Measurements from ENCODE around the gene P4HTM. TPM values are rescaled to one million over a fixed set of nuclear protein-coding genes. Genes with fewer than 3 reads are reported as not detected.

Gene P4HTM
- total RNA-seq, 3 donors from 2014 or later = 40.2 to 60.6 (median 41.4) TPM

DNA sequence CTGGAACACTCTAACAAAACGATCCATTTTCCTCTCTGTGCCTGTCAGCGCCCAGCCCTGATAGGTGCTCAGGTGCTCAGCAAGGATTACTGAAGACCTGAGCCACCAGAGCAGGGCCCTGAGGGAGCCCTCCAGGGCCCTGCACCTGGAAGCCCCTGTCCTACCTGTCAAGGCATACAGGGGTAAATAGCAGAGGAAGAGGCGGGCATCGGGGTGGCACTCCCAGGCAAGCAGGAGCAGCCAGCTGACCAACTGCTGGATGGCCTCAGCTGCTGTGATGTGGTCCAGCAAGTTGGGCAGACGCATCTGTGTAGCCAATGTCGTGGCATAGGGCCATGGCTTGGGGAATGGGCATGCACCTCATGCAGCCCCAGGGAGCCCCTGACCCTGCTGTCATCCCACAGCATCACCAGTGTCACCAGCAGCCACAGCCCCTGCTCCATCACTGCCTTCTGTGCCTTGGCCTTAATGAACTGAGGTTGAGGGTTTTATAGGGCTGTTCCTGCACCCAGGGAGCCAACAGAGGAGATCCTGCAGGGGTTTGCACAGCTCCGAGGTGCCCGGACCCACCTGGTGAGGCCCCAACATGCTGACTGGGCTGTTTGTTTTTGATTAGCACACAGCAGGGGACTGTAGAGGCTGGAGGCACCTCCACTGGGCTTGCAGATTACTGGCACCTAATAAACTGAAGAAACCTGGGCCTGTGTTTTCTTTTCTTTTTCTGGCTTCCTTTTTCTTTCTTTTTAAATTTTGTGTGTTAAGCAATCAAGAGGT is 9.2 kb downstream of the P4HTM start:
- peak in 1 of 3 donors; percentile 24 for DNase-seq
- no peaks in the 10 kb centered on the region for H3K36me3 ChIP-seq (ENCODE audit: low read depth)

DNA sequence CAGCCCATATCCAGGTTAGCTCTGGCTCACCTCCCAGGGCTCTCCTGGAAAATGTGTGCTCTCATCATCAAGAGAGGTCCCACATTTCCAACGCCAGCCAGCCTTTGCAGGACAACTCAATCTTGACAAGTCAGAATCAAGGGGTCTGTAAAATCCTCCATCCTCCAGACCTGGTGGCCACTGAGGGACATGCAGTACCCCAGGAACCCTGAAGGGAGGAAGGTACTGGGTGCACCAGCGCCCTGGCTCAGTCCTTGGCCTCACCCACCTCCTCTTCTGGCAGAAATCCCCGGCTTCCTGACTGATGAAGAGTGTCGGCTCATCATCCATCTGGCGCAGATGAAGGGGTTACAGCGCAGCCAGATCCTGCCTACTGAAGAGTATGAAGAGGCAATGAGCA is 11.1 kb downstream of the P4HTM start:
- Histone ChIP-seq H3K36me3 (ENCODE audit: low read depth) (no peaks in the 10 kb centered on the region), H3K4me3 (no peak overlapping the region), H3K4me1 (ENCODE audit: low read depth) (peaks cover 6% of the 10 kb centered on the region), H3K9me3 (no peaks in the 10 kb centered on the region)
- intact Hi-C loops (cut with DNase I, micrococcal nuclease) = no loop called here
- DNase-seq (no peak), ATAC-seq (no peak)
- TF ChIP-seq, protein P1, sequence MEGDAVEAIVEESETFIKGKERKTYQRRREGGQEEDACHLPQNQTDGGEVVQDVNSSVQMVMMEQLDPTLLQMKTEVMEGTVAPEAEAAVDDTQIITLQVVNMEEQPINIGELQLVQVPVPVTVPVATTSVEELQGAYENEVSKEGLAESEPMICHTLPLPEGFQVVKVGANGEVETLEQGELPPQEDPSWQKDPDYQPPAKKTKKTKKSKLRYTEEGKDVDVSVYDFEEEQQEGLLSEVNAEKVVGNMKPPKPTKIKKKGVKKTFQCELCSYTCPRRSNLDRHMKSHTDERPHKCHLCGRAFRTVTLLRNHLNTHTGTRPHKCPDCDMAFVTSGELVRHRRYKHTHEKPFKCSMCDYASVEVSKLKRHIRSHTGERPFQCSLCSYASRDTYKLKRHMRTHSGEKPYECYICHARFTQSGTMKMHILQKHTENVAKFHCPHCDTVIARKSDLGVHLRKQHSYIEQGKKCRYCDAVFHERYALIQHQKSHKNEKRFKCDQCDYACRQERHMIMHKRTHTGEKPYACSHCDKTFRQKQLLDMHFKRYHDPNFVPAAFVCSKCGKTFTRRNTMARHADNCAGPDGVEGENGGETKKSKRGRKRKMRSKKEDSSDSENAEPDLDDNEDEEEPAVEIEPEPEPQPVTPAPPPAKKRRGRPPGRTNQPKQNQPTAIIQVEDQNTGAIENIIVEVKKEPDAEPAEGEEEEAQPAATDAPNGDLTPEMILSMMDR (IDR thresholded peaks at IDR 0.05) = no peak

More for the DNA sequence above, 9.2 kb downstream of the P4HTM start:
- H3K4me3 ChIP-seq = no peak overlapping the region
- TF ChIP-seq, protein P1 (IDR thresholded peaks at IDR 0.05) = no peak
- intact Hi-C loops (cut with DNase I, micrococcal nuclease) = no loop called here
- H3K9me3 ChIP-seq = no peaks in the 10 kb centered on the region
- no peak for ATAC-seq
- no peaks in the 10 kb centered on the region for H3K4me1 ChIP-seq (ENCODE audit: low read depth)

DNA sequence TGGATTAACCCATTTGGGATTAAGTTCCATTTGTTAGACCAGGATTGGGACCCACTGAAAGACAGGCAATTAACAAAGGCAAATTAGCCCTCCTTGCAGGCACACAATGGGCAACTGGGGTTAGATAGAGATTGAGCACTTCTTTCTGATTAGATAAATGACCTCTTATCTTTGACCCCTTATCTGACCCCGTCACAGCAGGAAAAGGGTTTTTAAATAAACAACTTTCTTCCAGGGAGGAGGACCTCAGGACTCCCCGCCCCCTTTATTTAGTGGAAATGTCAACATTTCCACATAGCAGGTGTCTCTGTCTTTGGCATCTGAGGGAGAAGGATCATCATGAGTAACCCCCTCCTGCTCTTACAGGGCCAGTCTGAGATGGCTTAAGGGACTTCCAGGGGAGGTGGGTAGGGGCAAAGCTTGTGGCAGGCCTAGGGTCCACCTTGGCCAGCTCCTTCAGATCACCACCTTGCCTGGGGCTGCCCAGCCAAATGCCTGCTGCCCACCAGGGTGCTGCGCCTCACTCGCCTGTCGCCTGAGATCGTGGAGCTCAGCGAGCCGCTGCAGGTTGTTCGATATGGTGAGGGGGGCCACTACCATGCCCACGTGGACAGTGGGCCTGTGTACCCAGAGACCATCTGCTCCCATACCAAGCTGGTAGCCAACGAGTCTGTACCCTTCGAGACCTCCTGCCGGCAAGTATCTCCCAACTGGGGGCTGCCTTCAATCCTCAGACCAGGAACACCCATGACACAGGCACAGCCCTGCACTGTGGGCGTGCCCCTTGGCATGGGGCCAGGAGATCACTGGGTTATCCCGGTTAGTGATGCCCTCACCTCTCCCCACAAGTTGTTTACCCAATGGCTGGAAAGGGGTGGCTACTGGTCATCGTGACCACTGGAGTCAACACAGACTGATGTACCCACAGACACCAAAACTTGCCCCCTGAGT is 14.6 kb downstream of the P4HTM start:
- Histone ChIP-seq H3K4me1 (ENCODE audit: low read depth) (peaks cover 9% of the 10 kb centered on the region), H3K9me3 (no peaks in the 10 kb centered on the region), H3K36me3 (ENCODE audit: low read depth) (no peaks in the 10 kb centered on the region), H3K4me3 (no peak overlapping the region)
- DNase-seq (peak; percentile 81 to 87 (median 84)), ATAC-seq (no peak)
- TF ChIP-seq, protein P1 (IDR thresholded peaks at IDR 0.05) = no peak
- intact Hi-C loops (cut with DNase I, micrococcal nuclease) = no loop called here

DNA sequence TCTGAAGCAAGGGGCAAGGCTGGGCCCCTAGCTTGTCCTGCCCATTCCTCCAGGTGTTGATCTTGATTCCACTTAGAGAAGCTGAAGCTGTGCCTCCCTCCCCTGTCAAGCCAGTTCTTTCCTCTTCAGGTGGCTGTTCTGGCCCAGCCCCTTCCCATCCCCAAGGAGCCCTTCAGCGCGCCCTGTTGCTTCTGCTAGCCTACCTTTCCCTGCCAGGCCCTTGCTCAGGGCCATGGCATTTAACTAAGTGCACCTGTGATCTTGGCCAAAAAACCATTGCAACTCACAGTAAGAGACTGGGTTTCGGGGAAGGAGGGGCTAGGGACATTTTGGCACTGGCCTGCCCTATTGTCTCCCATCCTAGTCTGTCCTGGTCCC is 15.3 kb downstream of the P4HTM start:
- intact Hi-C loops (cut with DNase I, micrococcal nuclease) = no loop called here
- Histone ChIP-seq H3K9me3 (no peaks in the 10 kb centered on the region), H3K4me3 (no peak overlapping the region), H3K36me3 (ENCODE audit: low read depth) (no peaks in the 10 kb centered on the region), H3K4me1 (ENCODE audit: low read depth) (peaks cover 9% of the 10 kb centered on the region)
- TF ChIP-seq, protein P1 (IDR thresholded peaks at IDR 0.05) = no peak
- ATAC-seq = no peak
- DNase-seq = no peak

DNA sequence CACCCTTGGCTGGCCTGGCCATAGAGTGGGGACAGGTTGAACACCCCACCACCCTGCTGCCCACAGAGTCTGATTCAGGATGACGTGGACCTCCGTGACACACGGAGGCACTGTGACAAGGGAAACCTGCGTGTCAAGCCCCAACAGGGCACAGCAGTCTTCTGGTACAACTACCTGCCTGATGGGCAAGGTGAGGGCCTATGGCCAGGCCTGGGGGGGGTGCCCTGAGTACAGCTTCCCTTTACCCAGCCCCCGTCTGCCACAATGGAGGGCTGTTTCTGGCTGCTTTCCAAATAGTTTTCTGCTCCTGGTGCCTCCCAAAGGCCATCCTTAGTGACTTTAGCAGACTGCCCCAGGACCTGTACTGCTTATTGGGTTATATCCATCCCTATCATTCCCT is 16.0 kb downstream of the P4HTM start:
- Histone ChIP-seq H3K4me1 (ENCODE audit: low read depth) (peaks cover 9% of the 10 kb centered on the region), H3K9me3 (no peaks in the 10 kb centered on the region), H3K4me3 (no peak overlapping the region), H3K36me3 (ENCODE audit: low read depth) (no peaks in the 10 kb centered on the region)
- intact Hi-C loops (cut with DNase I, micrococcal nuclease) = no loop called here
- ATAC-seq (no peak), DNase-seq (no peak)
- TF ChIP-seq, protein P1 (IDR thresholded peaks at IDR 0.05) = no peak
